GM21528 (cell line): Measurements from ENCODE around the gene CRLF2.
"Not testable (repeated sequence)": the region's sequence is repeated elsewhere in the genome, so short reads cannot be mapped to it uniquely, and the experiment has no call there.

ENCODE experiments used
- ATAC-seq: cut with Tn5 transposase; IDR thresholded peaks from one replicate; pipeline ENCODE4 v1.9.1; 2021; ENCODE audit warnings: mild to moderate bottlenecking, moderate library complexity; ENCODE audit not compliant: unreplicated experiment, low FRiP score

CRLF2 gene

DNA sequence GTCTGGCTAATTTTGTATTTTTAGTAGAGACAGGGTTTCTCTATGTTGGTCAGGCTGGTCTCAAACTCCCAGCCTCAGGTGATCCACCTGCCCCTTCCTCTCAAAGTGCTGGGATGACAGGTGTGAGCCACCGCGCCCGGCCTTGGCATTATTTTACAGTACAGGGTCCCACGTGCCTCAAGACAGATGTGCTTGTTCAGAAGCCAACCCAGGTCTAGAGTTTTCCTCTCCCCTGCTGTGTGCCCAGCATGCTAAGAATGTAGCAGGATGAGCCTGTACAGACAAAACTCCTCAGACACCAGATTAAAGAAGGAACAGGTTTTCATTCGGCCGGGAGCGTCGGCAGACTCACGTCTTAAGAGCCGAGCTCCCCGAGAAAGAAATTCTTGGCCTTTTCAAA lies 42.2 kb downstream of the CRLF2 start:
- no peak for ATAC-seq

DNA sequence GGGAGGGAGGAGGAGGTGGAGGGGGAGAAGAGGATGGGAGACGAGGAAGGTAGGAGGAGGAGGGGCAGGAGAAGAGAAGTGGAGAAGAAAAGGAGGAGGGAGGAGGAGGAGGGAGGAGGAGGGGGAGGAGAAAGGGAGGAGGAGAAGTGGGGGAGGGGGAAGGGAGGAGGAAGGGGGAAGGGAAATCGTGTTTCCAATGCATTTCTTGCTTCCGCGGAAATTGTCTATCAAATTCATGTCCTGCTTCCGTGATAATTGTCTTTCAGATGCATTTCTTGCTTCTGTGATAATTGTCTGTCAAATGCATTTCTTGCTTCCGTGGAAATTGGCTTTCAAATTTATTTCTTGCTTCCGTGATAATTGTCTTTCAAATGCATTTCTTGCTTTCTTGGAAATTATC lies 43.3 kb downstream of the CRLF2 start:
- no peak for ATAC-seq

DNA sequence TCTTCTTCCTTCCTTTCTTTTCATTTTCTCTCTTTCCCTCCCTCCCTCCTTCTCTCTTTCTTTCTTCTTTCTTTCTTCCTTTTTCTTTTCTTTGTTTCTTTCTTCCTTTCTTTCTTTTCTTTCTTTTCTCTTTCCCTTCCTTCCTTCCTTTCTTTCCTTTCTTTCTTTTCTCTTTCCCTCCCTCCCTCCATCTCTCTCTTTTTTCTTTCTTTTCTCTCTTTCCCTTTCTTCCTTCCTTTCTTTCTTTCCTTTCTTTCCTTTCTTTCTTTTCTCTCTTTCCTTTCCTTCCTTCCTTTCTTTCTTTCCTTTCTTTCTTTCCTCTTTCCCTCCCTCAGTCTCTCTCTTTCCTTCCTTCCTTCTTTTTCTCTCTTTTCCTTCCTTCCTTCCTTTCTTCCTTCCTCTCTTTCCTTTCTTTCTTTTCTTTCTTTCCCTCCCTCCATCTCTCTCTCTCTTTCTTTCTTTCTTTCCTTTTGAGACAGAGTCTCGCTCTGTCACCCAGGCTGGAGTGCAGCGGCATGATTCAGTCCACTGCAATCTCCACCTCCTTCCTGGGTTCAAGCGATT lies 44.4 kb downstream of the CRLF2 start:
- no peak for ATAC-seq

DNA sequence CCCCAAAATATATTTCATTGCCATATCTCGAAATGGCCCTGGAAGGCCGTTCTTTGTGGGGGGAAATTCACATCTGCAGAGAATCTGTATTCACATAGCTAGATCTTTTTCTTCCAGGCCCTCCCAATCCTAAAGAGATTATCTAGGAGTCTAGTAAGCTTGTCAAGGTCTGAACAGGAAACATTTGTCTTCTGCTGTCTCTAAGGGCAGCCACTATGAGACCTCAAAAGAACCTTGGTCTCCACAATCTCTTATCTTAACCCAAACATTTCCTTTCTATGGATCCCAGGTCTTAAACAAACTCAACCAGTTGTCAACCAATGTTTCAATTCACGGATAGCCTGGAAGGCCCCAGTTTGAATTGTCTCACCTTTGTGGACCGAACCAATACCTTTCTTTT lies 45.0 kb downstream of the CRLF2 start:
- no peak for ATAC-seq

DNA sequence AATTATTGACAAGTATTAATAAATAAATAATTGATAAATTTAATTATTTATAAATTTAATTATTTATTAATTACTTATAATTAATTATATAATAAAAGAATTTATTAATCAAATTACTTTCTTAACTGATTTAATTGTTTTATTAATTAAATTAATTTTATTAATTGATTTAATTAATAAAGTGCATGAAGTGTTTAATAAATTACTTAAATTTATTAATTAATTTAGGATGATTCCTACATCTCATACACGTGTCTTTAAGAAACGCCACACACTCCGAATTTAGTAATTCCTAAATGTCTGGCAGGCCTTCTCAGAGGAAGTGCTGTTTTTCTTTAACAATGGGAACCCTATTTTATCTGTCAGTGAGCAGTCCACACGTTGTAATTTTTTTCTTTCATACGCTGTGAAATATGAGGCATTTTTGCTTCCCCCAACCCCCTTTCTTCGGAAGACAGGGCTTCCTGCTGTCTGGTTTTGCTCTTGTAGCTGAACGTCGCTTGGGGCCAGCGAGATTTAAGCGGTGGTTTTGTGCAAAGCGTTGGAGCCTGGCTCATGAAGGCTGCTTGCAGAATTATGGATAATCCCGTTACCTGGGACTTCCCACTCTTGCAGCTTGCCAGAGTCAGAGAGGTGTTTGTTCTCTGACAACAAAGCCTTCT lies 46.8 kb downstream of the CRLF2 start:
- ATAC-seq: no peak

DNA sequence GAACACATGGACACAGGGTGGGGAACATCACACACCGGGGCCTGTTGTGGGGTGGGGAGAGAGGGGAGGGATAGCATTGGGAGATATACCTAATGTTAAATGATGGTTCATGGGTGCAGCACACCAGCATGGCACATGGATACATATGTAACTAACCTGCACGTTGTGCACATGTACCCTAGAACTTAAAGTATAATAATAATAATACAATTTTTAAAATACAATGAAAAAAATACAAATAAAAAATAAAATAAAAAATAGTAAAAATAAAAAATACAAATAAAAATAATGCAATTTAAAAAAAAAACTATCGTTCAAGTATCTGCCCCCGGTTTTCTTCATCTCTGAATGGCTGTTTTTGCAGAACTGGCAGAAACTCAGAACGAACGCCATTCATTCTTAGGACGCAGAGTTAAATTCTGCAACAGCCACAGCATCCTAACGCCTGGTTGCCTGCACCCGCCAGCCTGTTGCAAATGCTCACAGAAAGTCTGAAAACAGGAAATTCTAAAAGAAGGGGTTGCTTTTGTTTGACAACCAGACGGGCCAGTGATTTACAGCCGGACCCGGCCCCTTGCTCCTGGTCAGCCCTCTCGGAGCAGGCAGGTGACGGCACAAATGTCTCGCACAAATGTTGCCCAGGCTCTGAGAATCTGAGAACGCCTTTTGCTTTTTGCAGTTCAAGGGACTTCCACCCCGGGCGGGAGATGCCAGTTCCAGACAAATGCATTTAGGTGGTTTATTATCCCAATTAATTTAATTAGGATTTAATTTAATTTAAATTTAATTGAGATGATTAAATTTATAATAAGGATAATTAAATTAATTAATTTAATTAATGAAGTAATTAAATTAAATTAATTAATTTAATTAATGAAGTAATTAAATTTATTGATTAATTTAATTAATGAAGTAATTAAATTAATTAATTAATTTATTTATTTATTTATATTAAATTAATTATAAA lies 47.8 kb downstream of the CRLF2 start:
- no peak for ATAC-seq

DNA sequence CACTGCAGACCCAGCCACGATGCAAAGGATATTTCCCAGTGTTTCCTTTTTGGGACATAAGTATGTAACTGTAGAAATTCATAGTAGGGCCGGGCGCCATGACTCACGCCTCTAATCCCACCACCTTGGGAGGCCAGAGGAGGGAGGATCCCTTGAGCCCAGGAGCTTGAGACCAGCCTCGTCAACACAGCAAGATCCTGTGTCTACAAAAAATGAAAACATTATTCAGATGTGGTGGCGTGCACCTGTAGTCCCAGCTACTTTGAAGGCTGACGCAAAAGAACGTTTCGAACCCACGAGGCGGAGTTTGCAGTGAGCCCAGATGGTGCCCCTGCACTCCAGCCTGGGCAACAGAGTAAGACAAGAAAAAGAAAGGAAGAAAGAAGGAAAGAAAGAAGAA lies 49.2 kb downstream of the CRLF2 start:
- ATAC-seq: no peak

DNA sequence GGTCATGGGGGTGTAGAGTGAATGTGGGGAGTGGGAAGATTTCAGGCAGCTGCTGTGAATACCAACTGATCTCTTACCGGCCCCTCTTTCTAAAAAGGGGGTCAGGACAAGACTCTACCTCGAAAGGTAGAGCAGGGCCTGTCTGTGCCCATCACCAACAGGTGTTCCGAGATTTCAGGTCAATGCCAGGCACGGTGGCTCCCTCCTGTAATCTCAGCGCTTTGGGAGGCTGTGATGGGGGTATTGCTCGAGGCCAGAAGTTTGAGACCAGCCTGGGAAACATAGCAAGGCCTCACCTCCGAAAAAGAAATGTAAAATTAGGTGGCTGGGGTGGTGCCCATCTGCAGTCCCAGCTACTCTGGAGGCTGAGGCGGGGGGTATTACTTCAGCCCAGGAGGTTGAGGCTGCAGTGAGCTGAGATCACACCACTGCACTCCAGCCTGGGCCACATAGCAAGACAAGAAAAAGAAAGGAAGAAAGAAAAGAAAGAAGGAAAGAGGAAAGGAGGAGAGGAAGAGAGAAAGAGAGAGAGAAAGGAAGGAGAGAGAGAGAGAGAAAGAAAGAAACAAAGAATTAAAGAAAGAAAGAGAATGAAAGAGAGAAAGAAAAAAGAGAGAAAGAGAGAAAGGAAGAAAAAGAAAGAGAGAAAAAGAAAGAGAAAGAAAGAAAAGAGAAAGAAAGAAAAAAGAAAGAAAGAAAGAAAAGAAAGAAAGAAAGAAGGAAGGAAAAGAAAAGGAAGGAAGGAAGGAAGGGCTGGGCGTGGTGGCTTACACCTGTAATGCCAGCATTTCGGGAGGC lies 50.1 kb downstream of the CRLF2 start:
- ATAC-seq: no peak

DNA sequence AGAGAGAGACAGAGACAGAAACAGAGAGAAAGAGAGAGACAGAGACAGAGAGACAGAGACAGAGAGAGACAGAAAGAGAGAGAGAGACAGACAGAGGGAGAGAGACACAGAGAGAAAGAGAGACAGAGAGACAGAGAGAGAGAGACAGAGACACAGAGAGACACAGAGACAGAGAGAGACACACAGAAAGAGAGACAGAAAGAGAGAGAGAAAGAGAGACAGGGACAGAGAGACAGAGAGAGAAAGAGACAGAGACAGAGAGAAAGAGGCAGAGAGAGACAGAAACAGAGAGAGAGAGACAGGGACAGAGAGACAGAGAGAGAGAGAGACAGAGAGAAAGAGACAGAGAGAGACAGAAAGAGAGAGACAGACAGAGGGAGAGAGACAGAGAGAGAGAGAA lies 52.9 kb downstream of the CRLF2 start:
- ATAC-seq: no peak

DNA sequence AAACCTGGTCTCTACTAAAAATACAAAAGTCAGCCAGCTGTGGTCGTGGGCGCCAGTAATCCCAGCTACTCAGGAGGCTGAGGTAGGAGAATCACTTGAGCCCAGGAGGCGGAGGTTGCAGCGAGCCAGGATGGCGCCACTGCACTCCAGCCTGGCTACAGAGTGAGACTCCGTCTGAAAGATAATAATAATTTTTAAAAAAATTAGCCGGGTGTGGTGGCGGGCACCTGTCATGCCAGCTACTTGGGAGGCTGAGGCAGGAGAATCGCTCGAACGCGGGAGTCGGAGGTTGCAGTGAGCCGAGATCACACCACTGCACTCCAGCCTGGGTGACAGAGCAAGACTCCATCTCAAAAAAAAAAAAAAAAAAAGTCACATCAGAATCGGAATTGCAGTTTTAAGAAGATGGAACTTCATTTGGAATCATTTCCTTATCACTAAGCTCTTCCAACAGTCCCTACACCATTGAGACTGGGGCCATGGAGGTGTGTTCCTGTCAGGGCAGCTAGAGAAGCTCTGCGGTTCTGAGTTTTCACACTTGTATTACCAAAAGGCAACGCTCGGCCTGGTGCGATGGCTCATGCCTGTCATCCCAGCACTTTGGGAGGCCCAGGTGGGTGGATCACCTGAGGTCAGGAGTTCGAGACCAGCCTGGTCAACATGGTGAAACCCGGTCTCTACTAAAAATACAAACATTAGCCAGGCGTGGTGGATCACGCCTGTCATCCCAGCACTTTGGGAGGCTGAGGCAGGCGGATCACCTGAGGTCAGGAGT lies 55.6 kb downstream of the CRLF2 start:
- ATAC-seq: not testable (repeated sequence)

DNA sequence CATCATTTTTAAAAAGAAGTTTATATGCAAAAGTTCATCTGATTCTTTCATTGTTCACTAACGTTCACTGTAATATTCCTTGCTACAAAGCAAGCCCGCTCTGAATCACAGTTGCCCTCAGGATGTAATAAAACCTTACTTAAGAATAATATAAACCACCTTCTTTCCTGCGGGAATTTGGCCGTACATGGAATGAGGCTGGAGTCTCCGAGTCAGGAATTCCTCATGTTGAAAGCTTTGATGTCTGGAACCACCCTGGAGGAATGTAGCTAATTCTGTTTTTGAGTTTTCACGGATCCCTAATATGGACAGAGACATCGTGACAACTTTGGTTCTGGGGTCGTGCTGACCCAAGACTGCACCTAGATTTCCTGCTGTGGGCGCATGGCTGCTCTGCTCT lies 58.5 kb downstream of the CRLF2 start:
- ATAC-seq: no peak

DNA sequence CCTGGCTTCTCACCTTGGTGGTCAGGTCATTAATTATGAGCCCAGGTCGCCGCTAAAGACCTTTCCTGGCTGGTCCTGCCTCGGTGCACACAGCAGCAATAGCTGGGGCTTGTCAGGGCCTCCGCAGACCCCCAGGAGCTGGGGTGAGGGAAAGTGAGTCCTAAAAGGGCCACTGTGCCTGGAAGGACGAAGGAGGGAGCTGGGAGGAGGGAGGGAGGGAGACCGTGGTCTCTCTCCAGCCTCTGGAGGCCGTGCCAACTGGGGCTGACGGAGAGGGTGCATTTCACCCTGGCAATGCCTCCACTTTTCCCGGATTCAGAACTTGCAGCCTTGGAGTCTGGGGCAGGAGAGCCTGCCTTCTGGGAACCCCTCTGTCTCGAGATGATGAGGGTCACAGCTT lies 60.4 kb downstream of the CRLF2 start:
- ATAC-seq: no peak

DNA sequence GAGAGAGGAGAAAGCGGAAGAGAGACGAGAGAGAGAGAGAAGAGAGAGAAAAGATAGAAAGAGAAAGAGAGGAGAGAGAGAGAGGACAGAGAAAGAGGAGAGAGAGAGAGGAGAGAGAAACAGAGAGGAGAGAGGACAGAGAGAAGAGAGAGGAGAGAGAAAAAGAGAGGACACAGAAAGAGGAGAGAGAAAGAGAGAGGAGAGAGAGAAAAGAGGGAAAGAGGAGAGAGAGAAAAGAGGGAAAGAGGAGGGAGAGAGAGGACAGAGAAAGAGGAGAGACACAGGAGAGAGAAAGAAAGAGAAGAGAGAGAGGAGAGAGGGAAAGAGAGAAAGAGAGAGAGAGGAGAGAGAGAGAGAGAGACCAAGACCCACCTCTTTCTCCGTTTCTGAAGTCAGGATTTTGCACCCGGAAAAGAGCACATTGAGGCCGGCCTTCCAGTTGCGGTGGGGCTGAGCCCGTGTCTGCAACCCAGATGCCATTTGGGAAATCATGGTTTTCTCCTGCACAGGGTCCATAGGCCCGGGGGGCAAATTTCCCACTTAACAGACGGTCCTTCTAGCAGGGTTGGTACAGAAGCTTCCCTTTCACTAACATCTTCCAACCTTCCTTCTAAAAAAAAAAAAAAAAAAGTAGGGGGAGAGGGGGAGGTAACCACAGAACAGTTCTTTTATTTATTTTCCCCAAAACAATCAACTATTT lies 60.9 kb downstream of the CRLF2 start:
- ATAC-seq: no peak

DNA sequence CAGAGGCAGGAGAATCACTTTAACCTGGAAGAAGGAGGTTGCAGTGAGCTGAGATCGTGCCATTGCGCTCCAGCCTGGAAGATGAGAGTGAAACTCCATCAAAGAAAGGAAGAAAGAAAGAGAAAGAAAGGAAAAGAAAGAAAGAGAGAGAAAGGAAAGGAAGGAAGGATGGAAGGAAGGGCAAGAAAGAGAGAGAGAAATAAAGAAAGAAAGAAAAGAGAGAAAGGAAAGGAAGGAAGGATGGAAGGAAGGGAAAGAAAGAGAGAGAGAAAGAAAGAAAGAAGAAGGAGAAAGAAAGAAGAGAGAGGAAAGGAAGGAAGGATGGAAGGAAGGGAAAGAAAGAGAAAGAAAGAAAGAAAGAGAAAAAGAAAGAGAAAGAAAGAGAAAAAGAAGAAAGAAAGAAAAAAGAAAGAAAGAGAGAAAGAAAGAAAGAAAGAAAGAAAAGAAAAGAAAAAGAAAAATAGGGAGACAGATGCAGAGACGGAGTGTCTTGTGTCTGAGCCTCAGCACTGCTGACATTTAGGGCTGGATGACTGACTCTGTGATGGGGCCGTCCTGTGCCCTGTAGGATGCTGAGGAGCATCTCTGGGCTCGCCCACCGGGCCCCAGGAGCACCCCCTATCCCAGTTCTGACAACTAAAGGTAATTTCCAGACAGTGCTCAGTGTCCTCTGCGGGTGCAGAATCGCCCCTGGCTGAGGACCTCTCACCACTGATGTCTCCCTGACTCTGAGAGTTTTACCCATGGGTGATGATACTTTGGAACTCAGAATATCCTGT lies 61.7 kb downstream of the CRLF2 start:
- ATAC-seq: no peak

DNA sequence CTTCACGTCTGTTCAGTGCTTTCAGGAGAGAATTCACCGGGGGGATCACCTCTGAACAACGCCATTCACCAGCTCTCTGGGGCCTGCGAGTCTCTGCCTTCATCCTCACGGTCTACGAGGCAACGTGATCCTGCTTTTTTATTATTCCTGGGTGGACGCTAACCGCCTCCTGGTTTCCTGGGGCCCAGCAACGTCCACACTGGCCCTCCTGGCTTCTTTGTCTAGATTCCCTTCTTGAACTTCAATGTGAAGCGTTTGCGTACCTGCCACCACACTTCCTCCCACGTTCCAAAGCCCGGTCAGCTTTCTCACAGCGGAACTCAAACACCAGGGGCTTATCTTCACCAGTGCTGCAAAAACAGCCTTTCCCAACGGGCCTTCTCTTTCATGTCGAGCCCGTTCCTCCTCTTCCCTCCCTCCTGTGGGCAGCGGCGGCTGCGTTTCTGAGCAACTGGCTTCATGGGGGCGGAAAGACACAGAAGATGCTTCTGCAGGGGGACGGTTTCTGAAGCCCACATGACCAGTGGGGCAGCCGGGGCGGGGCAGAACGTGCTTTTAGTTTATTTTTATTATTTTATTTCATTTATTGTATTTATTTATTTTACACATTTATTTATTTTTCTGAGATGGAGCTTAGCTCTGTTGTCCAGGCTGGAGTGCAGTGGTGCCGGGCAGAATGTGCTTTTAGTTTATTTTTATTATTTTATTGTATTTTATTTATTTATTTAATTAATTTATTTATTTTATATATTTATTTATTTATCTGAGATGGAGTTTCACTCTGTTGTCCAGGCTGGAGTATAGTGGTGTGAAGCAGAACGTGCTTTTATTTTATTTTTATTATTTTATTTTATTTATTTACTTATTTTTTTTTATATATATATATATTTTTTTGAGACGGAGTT lies 64.6 kb downstream of the CRLF2 start:
- no peak for ATAC-seq

DNA sequence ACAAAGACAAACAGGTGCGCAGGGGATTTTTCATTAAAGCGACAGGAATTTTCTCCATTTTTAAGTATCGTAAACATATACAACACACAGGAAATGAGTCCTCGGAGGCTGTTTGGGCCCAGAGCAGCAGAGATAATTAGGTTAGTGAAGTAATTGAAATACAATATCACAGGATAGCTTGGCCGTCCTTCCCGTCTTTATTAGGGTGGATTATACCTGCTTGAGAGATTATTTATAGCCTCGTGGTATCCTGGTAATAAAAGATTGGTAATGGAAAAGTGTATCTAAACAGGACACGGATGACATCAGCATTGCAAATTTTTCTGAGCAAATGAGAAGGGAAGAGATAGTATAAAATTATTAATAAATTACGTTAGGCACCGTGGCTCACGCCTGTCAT lies 68.2 kb downstream of the CRLF2 start:
- no peak for ATAC-seq
